Measurements from ENCODE around the gene MAP2K5. TPM values are rescaled to one million over a fixed set of nuclear protein-coding genes. Genes with fewer than 3 reads are reported as not detected.
A peak's percentile ranks its signal among the peaks of the same experiment; 100 is the strongest.

The MAP2K5 gene
- total and polyA plus RNA-seq, 2 experiments from 2014 or later, result 12.4 to 13.7 TPM

DNA sequence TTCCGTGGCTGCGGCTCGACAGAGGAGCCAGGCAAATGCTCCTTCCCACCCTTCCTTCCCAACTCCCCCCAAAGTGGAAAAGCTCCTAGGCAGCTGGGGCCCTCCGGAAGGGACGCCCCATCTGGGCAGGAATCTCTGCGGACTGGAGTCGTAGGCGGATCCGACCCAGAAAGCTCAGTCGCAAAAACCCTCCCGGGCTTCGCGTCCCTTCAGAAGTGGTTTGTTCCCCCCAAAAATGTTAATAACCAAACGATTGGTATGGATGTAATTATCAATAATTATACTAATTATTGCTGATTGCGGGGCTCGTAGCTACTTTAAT, 293.6 kb downstream of the MAP2K5 start:
- peak overlapping the region; percentile 53 for H2AFZ ChIP-seq
- 9% methylated on average over 16 of the region's 16 CpGs for WGBS (ENCODE audit: low lambda C conversion rate, missing lambda C conversion rate)
- peak overlapping the region; percentile 7 for H3K4me3 ChIP-seq
- no peaks in the 10 kb centered on the region for H3K79me2 ChIP-seq
- no peaks in the 10 kb centered on the region for H3K9me2 ChIP-seq (replicated peaks; ENCODE audit: insufficient read depth)
- H3K4me1 ChIP-seq (ENCODE audit: insufficient read depth), result peaks cover 38% of the 10 kb centered on the region
- H3K4me2 ChIP-seq, result peak overlapping the region; percentile 76
- no peaks in the 10 kb centered on the region for H3K9me3 ChIP-seq (ENCODE audit: low read depth)
- DNase-seq (ENCODE audit: low spot score), result no peak
- peak; percentile 15 for TF ChIP-seq EZH2phosphoT487 (IDR thresholded peaks at IDR 0.05; ENCODE audit: low read depth, severe bottlenecking, unreplicated experiment)
- TF ChIP-seq, protein P1, sequence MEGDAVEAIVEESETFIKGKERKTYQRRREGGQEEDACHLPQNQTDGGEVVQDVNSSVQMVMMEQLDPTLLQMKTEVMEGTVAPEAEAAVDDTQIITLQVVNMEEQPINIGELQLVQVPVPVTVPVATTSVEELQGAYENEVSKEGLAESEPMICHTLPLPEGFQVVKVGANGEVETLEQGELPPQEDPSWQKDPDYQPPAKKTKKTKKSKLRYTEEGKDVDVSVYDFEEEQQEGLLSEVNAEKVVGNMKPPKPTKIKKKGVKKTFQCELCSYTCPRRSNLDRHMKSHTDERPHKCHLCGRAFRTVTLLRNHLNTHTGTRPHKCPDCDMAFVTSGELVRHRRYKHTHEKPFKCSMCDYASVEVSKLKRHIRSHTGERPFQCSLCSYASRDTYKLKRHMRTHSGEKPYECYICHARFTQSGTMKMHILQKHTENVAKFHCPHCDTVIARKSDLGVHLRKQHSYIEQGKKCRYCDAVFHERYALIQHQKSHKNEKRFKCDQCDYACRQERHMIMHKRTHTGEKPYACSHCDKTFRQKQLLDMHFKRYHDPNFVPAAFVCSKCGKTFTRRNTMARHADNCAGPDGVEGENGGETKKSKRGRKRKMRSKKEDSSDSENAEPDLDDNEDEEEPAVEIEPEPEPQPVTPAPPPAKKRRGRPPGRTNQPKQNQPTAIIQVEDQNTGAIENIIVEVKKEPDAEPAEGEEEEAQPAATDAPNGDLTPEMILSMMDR (IDR thresholded peaks at IDR 0.05; ENCODE audit: poor library complexity), result no peak
- peak; percentile 8 for TF ChIP-seq EZH2 (IDR thresholded peaks at IDR 0.05; ENCODE audit: borderline replicate concordance)
- peaks cover 50% of the 10 kb centered on the region for H3K27me3 ChIP-seq
- no peak overlapping the region for H3K27ac ChIP-seq
- H4K20me1 ChIP-seq (ENCODE audit: insufficient read depth, poor library complexity, severe bottlenecking), result no peaks in the 10 kb centered on the region
- H3K36me3 ChIP-seq (replicated peaks; ENCODE audit: insufficient read depth, low read depth), result no peaks in the 10 kb centered on the region

DNA sequence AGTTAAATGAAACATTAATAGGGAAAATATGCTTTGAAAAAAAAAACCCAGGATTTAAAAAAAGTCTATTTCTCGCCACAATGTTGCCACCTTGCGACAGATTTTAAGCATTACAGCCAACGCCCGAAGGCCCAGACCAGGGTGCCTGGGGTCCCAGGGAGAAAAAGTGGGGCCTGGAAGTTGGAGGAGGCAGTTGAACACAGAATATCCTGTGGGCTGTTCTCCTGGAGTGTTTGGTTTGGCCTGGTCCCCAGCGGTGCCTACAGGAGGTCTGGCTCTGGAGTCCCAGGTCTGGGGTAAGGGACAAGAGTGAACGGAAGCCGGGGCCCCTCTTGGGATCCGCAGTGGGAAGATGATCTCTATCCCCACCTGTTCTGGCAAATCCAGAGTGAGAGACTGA, 294.0 kb downstream of the MAP2K5 start:
- Histone ChIP-seq H4K20me1 (ENCODE audit: insufficient read depth, poor library complexity, severe bottlenecking) (no peaks in the 10 kb centered on the region), H3K27me3 (peaks cover 46% of the 10 kb centered on the region), H3K36me3 (replicated peaks; ENCODE audit: insufficient read depth, low read depth) (no peaks in the 10 kb centered on the region), H3K4me1 (ENCODE audit: insufficient read depth) (peaks cover 40% of the 10 kb centered on the region), H3K4me3 (no peak overlapping the region), H3K9me2 (replicated peaks; ENCODE audit: insufficient read depth) (no peaks in the 10 kb centered on the region), H2AFZ (no peak overlapping the region), H3K79me2 (no peaks in the 10 kb centered on the region), H3K27ac (no peak overlapping the region), H3K9me3 (ENCODE audit: low read depth) (no peaks in the 10 kb centered on the region), H3K4me2 (peak overlapping the region; percentile 76)
- WGBS (ENCODE audit: low lambda C conversion rate, missing lambda C conversion rate), result 38% methylated on average over 8 of the region's 8 CpGs
- peak; percentile 74 for DNase-seq (ENCODE audit: low spot score)
- TF ChIP-seq, protein P1 (IDR thresholded peaks at IDR 0.05; ENCODE audit: poor library complexity), result peak; percentile 85
- TF ChIP-seq EZH2phosphoT487 (IDR thresholded peaks at IDR 0.05; ENCODE audit: low read depth, severe bottlenecking, unreplicated experiment), result no peak

DNA sequence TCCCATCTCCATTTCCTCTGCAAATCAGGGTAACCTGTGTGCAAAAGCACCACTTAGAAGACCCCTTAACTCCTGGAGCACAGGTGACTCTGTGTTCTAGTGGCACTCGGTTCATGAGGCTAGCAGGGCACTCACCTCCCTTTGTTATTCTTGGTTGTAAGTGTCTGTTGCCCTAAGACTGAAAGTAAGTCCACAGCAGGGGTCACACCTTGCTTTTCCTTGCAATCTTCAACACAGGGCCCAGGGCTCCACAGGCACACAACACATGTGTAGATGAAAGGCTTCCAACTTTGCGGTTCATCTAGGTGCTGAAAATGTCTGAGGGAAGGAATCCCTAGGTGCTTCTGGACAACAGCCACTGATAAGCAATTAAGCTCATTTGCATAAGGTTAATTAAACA, 294.5 kb downstream of the MAP2K5 start:
- Histone ChIP-seq H3K4me1 (ENCODE audit: insufficient read depth) (peaks cover 40% of the 10 kb centered on the region), H3K79me2 (no peaks in the 10 kb centered on the region), H3K4me2 (no peak overlapping the region), H3K27ac (no peak overlapping the region), H3K36me3 (replicated peaks; ENCODE audit: insufficient read depth, low read depth) (no peaks in the 10 kb centered on the region), H3K4me3 (no peak overlapping the region), H3K9me3 (ENCODE audit: low read depth) (no peaks in the 10 kb centered on the region), H3K9me2 (replicated peaks; ENCODE audit: insufficient read depth) (no peaks in the 10 kb centered on the region), H3K27me3 (peaks cover 43% of the 10 kb centered on the region), H4K20me1 (ENCODE audit: insufficient read depth, poor library complexity, severe bottlenecking) (no peaks in the 10 kb centered on the region), H2AFZ (no peak overlapping the region)
- 54% methylated on average over 2 of the region's 2 CpGs for WGBS (ENCODE audit: low lambda C conversion rate, missing lambda C conversion rate)
- no peak for TF ChIP-seq EZH2phosphoT487 (IDR thresholded peaks at IDR 0.05; ENCODE audit: low read depth, severe bottlenecking, unreplicated experiment)
- no peak for TF ChIP-seq EZH2 (IDR thresholded peaks at IDR 0.05; ENCODE audit: borderline replicate concordance)
- TF ChIP-seq, protein P1 (IDR thresholded peaks at IDR 0.05; ENCODE audit: poor library complexity), result no peak
- no peak for DNase-seq (ENCODE audit: low spot score)
